Lung microvascular endothelial cell (primary cell): ENCODE results near the gene PAK6. TPM values are rescaled to one million over a fixed set of nuclear protein-coding genes. Genes with fewer than 3 reads are reported as not detected.

Source experiments
- total RNA-seq: library from RNA; depleted of rRNA; stranded (reverse); fragments of >200 nt; gene quantifications from 2 replicates; pipeline ENCODE4 v1.2.1, GENCODE V29; 2014

The PAK6 gene
- total RNA-seq, 1 donor from 2014 or later: not detected

Other genes with a start within 250 kb of the PAK6 start
- gene SRP14, start 199.9 kb upstream of the PAK6 start, total RNA-seq: 158 and 164 TPM in 2 replicates
- gene BMF, start 130.2 kb upstream of the PAK6 start, total RNA-seq: 2.0 and 3.7 TPM in 2 replicates
- 3.0 and 10.5 TPM in 2 replicates for gene BUB1B, start 78.0 kb upstream of the PAK6 start, total RNA-seq
- gene ANKRD63, start 44.0 kb downstream of the PAK6 start, total RNA-seq: not detected in 2 replicates
- under 0.01 and 0.44 TPM in 2 replicates for gene PLCB2, start 68.9 kb downstream of the PAK6 start, total RNA-seq
- gene INAFM2, start 84.6 kb downstream of the PAK6 start, total RNA-seq: 11.3 and 14.1 TPM in 2 replicates
- 8.9 and 11.1 TPM in 2 replicates for gene CCDC9B, start 101.9 kb downstream of the PAK6 start, total RNA-seq
- gene PHGR1, start 112.0 kb downstream of the PAK6 start, total RNA-seq: not detected in 2 replicates
- under 0.01 TPM in 2 replicates for gene DISP2, start 119.2 kb downstream of the PAK6 start, total RNA-seq
- gene KNSTRN, start 143.7 kb downstream of the PAK6 start, total RNA-seq: 10.9 and 21.1 TPM in 2 replicates
- 31.4 and 32.3 TPM in 2 replicates for gene IVD, start 166.7 kb downstream of the PAK6 start, total RNA-seq
- gene BAHD1, start 201.9 kb downstream of the PAK6 start, total RNA-seq: 5.2 and 6.5 TPM in 2 replicates
- 6.1 and 6.7 TPM in 2 replicates for gene CHST14, start 231.9 kb downstream of the PAK6 start, total RNA-seq